Kidney (tissue), 14 donors: ENCODE measurements around the gene ACP6. TPM values are rescaled to one million over a fixed set of nuclear protein-coding genes. Genes with fewer than 3 reads are reported as not detected.

Source experiments
- DNase-seq, 5 donors: peaks; one replicate each; pipeline ENCODE4 v3.0.0-alpha.2; 2013 to 2020
- FAIRE-seq: peaks from 2 replicates; lab custom pipeline; 2012; peaks lifted over from hg19 to GRCh38; lab: Jason Lieb, UNC
- H3K27ac ChIP-seq, 2 donors: one replicate each; pipeline ENCODE4 v1.7.0; 2013; ENCODE audit warnings: low read depth in 2 of 2, low read length in 2 of 2, inconsistent platforms in 1 of 2
- H3K27me3 ChIP-seq: one replicate; pipeline ENCODE4 v1.7.1; 2013; ENCODE audit warnings: low read length, inconsistent platforms; ENCODE audit not compliant: control insufficient read depth, insufficient read depth
- H3K36me3 ChIP-seq, 3 donors: one replicate each; pipeline versions ENCODE4 v1.7.0 to v1.7.1; 2013; ENCODE audit warnings: low read length in 3 of 3, control low read depth in 1 of 3, inconsistent platforms in 1 of 3; ENCODE audit not compliant: insufficient read depth in 3 of 3, control insufficient read depth in 2 of 3
- H3K4me1 ChIP-seq, 3 donors: one replicate each; pipeline versions ENCODE4 v1.7.0 to v1.7.1; 2013; ENCODE audit warnings: low read length in 3 of 3, inconsistent platforms in 1 of 3, low read depth in 1 of 3; ENCODE audit not compliant: control insufficient read depth in 2 of 3, insufficient read depth in 2 of 3
- H3K4me3 ChIP-seq, 3 donors: one replicate each; pipeline versions ENCODE4 v1.7.0 to v1.8.1; 2013; ENCODE audit warnings: low read length in 3 of 3, control low read depth in 1 of 3, inconsistent platforms in 1 of 3
- H3K9ac ChIP-seq, 3 donors: one replicate each; pipeline versions ENCODE4 v1.7.0 to v1.7.1; 2013; ENCODE audit warnings: low read length in 3 of 3, control low read depth in 1 of 3, inconsistent platforms in 1 of 3
- H3K9me3 ChIP-seq, 3 donors: one replicate each; pipeline versions ENCODE4 v1.7.0 to v1.7.1; 2013; ENCODE audit warnings: low read length in 3 of 3, control low read depth in 1 of 3, inconsistent platforms in 1 of 3; ENCODE audit not compliant: control insufficient read depth in 2 of 3, insufficient read depth in 1 of 3
- CTCF ChIP-seq: IDR thresholded peaks from 3 replicates; pipeline ENCODE4 v1.5.1; 2012; ENCODE audit warnings: mild to moderate bottlenecking, moderate library complexity, borderline replicate concordance; ENCODE audit not compliant: insufficient read depth; ENCODE audit errors: extremely low read depth
- intact Hi-C: fragments of 100-400 bp; cut with DNase I; formaldehyde crosslinking; loops from one replicate; pipeline ENCODE4 v1.11.1; 2022
- polyA plus RNA-seq: library from polyadenylated mRNA; stranded (reverse); fragments of 350-450 nt; fragmentation: Illumina TruSeq; extraction: RNeasy Lipid Tissue Mini Kit (QIAGEN cat#74804); gene quantifications from one replicate; pipeline ENCODE4 v1.2.3, GENCODE V29; 2014; ENCODE audit warnings: low read depth, low replicate concordance; ENCODE audit not compliant: insufficient read depth
- total RNA-seq: library from RNA; stranded (reverse); fragmentation: NEBNext Ultra II Directional; extraction: Animal tissue kit (Norgen Biotek cat#: 25700); gene quantifications from one replicate; pipeline ENCODE4 v1.2.1, GENCODE V29; 2021
- donor health status: control.
- donor health status: control.
- donor health status: control.
- donor health status: control.
- donor health status: control.
- donor health status: DM: yes; HTN: yes; CAD: no.
- donor health status: Normal renal cell carcinoma (clear cell type).

Gene ACP6
- total and polyA plus RNA-seq, 2 donors from 2014 or later: 37.7 to 43.6 TPM

- peaks cover 0 to 6% (median 0%) of the 10 kb centered on the region in 3 donors for H3K4me1 ChIP-seq
- no peaks in the 10 kb centered on the region for H3K36me3 ChIP-seq
- no peaks in the 10 kb centered on the region for H3K9me3 ChIP-seq
- H3K27ac ChIP-seq: no peak overlapping the region
- intact Hi-C loops: no loop called here
- no peaks in the 10 kb centered on the region for H3K27me3 ChIP-seq
- no peak overlapping the region for H3K4me3 ChIP-seq
- DNase-seq: no peak
- FAIRE-seq: no peak
- no peak for TF ChIP-seq CTCF
- no peak overlapping the region for H3K9ac ChIP-seq
Observed at GRCh38 chr1:147630022-147630421, 40.3 kb downstream of the ACP6 start.

GRCh38 chr1:147628441-147628840 is 41.9 kb downstream of the ACP6 start:
- H3K4me1 ChIP-seq: peaks cover 0 to 6% (median 0%) of the 10 kb centered on the region in 3 donors
- H3K9me3 ChIP-seq: no peaks in the 10 kb centered on the region
- no peak for TF ChIP-seq CTCF
- no peak for FAIRE-seq
- H3K36me3 ChIP-seq: peaks cover 0 to 7% (median 2%) of the 10 kb centered on the region in 3 donors
- no peak overlapping the region for H3K9ac ChIP-seq
- no peaks in the 10 kb centered on the region for H3K27me3 ChIP-seq
- H3K4me3 ChIP-seq: no peak overlapping the region
- H3K27ac ChIP-seq: no peak overlapping the region
- intact Hi-C loops: loop anchor here (10.0 kb wide), 1 partner anchor 134 kb away; no protein-coding TSS in a partner anchor
- no peak for DNase-seq

GRCh38 chr1:147627435-147628110 is 42.8 kb downstream of the ACP6 start:
- H3K9ac ChIP-seq: no peak overlapping the region
- H3K4me1 ChIP-seq: peaks cover 0 to 6% (median 0%) of the 10 kb centered on the region in 3 donors
- H3K36me3 ChIP-seq: peaks cover 0 to 7% (median 2%) of the 10 kb centered on the region in 3 donors
- no peaks in the 10 kb centered on the region for H3K27me3 ChIP-seq
- DNase-seq: peak in 3 of 5 donors; percentile 37 to 68 (median 49)
- no peak overlapping the region for H3K4me3 ChIP-seq
- H3K9me3 ChIP-seq: no peaks in the 10 kb centered on the region
- H3K27ac ChIP-seq: no peak overlapping the region
- intact Hi-C loops: loop anchor here (10.0 kb wide), 1 partner anchor 133 kb away; no protein-coding TSS in a partner anchor
- peak; percentile 86 for TF ChIP-seq CTCF
- no peak for FAIRE-seq
